ENCODE results near the gene SLC12A5. TPM values are rescaled to one million over a fixed set of nuclear protein-coding genes. Genes with fewer than 3 reads are reported as not detected.

The SLC12A5 gene
- total RNA-seq, 4 donors from 2014 or later = not detected

DNA sequence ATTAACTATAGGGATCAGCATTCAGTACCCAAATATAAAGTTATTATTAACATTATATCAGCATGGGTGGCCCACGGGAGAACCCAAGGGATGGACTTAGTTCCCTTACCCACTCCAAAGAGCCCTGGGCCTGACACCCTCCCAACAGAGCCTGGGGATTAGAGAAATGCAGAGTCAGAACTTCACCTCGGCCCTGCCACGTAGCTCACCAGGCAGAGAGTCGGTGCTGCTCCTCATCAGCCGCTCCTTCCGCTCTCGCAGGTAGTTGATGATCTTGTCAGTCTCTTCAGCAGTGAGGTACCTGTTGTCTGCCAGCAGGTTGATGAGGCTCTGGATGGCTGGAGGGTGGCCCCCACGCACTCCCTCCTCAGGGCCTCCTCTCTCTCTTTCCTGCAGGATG lies 34.1 kb downstream of the SLC12A5 start:
- DNase-seq (ENCODE audit: low spot score in 2 of 2) = no peak
- no peak overlapping the region for H3K4me3 ChIP-seq (ENCODE audit: low read depth, poor library complexity, severe bottlenecking)
- no peak for TF ChIP-seq POLR2A (IDR thresholded peaks at IDR 0.05)
- TF ChIP-seq, protein P1, sequence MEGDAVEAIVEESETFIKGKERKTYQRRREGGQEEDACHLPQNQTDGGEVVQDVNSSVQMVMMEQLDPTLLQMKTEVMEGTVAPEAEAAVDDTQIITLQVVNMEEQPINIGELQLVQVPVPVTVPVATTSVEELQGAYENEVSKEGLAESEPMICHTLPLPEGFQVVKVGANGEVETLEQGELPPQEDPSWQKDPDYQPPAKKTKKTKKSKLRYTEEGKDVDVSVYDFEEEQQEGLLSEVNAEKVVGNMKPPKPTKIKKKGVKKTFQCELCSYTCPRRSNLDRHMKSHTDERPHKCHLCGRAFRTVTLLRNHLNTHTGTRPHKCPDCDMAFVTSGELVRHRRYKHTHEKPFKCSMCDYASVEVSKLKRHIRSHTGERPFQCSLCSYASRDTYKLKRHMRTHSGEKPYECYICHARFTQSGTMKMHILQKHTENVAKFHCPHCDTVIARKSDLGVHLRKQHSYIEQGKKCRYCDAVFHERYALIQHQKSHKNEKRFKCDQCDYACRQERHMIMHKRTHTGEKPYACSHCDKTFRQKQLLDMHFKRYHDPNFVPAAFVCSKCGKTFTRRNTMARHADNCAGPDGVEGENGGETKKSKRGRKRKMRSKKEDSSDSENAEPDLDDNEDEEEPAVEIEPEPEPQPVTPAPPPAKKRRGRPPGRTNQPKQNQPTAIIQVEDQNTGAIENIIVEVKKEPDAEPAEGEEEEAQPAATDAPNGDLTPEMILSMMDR (IDR thresholded peaks at IDR 0.05) = no peak
- intact Hi-C loops (cut with DNase I; ENCODE audit: low total_unique reads) = no loop called here
- WGBS, 2 donors = 88 to 91% methylated on average over 8 of the region's 8 CpGs

DNA sequence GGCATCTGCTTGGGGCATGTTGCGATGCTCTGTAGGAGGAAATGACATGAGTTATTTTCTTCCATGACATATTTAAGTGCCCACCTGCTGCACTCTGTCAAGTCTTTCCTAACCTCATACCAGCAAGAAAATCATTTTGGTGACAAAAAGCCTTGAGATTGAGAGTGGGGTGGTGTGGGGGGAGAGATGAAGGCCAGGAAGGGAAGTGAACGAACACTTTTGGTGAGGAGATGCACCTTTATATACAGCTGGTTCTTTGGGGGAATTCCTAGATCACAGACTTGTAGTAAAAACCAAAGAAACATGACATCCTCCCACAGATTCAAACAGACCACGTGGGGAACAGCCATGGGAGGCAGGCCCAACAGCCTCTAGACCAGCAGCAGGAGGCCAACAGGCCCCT lies 34.6 kb downstream of the SLC12A5 start:
- intact Hi-C loops (cut with DNase I; ENCODE audit: low total_unique reads) = no loop called here
- WGBS, 2 donors = 75 to 87% methylated on average over 3 of the region's 3 CpGs
- DNase-seq (ENCODE audit: low spot score in 2 of 2) = no peak
- no peak overlapping the region for H3K4me3 ChIP-seq (ENCODE audit: low read depth, poor library complexity, severe bottlenecking)
- TF ChIP-seq, protein P1 (IDR thresholded peaks at IDR 0.05) = no peak
- TF ChIP-seq POLR2A (IDR thresholded peaks at IDR 0.05) = no peak

DNA sequence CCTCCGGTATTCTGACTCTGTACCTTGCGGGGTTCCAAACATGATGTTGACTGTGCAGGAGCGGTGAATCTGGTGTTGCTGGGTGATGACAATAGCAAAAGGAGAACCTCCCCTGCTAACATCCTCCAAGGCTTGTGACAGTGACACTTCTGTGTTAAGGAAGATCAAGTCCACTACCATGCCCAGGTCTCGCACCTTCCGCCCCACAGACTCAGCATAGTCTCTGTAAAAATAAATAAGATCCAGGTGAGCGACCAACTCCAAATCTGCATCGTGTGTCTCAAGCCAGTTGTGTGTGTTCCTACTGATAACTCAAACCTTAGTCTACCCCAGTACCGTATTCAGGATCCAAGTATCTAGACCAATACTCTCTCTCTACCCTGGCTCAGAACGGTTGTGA lies 36.0 kb downstream of the SLC12A5 start:
- intact Hi-C loops (cut with DNase I; ENCODE audit: low total_unique reads) = no loop called here
- TF ChIP-seq POLR2A (IDR thresholded peaks at IDR 0.05) = no peak
- TF ChIP-seq, protein P1 (IDR thresholded peaks at IDR 0.05) = no peak
- no peak for DNase-seq (ENCODE audit: low spot score in 2 of 2)
- no peak overlapping the region for H3K4me3 ChIP-seq (ENCODE audit: low read depth, poor library complexity, severe bottlenecking)
- WGBS, 2 donors = 84 to 93% methylated on average over 9 of the region's 9 CpGs

DNA sequence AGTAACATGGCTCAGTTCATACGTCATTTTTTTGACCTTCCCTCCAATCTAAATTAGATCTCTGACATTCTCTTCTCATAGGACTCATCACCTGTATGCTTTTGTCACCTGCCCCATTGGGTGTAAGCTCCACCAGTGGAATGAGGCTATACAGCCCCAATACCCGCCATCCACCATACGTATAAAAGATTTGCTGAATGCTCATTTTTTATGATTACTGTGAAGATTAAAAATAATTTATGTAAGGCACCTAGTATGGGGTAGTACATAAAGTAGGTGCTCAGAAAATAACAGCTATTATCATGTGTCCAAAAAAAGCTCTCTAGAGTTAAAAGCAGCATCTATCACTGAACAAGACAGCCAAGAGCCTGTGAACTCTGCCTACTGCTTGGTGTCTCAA lies 36.7 kb downstream of the SLC12A5 start:
- WGBS, 2 donors = 94 to 98% methylated on average over 3 of the region's 3 CpGs
- TF ChIP-seq POLR2A (IDR thresholded peaks at IDR 0.05) = no peak
- TF ChIP-seq, protein P1 (IDR thresholded peaks at IDR 0.05) = no peak
- no peak for DNase-seq (ENCODE audit: low spot score in 2 of 2)
- intact Hi-C loops (cut with DNase I; ENCODE audit: low total_unique reads) = no loop called here
- H3K4me3 ChIP-seq (ENCODE audit: low read depth, poor library complexity, severe bottlenecking) = no peak overlapping the region

DNA sequence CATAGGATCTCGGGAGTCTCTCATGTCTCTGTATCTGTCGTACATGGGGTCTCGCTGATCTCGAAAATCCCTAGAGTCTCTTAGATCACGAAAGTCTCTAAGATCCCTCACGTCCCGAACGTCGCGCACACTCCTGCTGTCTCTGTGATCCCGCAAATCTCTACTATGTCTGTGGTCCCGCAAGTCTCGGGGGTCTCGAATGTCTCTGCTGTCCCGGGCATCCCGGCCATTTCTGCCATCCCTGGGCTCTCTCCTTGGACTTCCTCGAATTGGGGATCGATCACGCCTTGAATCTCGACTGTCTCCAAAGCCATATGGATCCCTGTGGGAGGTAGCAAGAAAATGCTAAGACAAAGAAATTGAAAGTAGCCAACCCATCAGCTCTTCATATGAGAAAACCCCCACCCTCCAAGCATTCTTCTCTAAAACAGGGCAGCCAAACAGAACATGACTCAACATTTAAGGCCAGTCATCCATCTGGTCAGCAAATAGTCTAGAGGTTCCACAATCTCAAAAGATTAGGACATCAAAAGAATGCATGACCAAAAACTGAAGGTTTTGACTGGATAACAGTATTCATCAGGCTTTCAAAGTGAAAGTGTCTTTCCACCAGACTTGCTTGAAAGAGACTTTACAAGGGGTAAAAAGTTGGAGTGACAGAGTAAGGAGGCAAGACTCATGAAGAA lies 41.3 kb downstream of the SLC12A5 start:
- no peak for DNase-seq (ENCODE audit: low spot score in 2 of 2)
- no peak overlapping the region for H3K4me3 ChIP-seq (ENCODE audit: low read depth, poor library complexity, severe bottlenecking)
- intact Hi-C loops (cut with DNase I; ENCODE audit: low total_unique reads) = no loop called here
- WGBS, 2 donors = 95 to 96% methylated on average over 20 of the region's 20 CpGs
- no peak for TF ChIP-seq POLR2A (IDR thresholded peaks at IDR 0.05)
- TF ChIP-seq, protein P1 (IDR thresholded peaks at IDR 0.05) = no peak

DNA sequence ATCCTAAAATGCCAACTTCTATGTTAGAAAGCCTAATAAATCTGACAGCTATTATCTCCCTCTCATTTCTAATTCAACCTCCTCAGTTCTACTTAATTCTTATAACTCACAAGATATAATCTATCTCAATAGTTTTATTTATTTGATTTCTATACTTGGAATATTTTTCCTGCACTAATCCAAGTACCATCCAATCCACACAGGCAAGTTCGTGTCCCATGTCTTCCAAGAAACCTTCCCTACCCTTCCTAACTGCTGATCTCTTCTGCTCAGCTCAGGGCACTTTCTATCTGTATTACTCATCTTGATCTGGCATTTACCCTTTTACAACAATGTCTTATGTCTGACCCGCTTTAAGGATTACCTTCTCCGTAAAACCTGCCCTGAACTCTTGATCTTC lies 42.6 kb downstream of the SLC12A5 start:
- DNase-seq (ENCODE audit: low spot score in 2 of 2) = no peak
- TF ChIP-seq POLR2A (IDR thresholded peaks at IDR 0.05) = no peak
- TF ChIP-seq, protein P1 (IDR thresholded peaks at IDR 0.05) = no peak
- intact Hi-C loops (cut with DNase I; ENCODE audit: low total_unique reads) = no loop called here
- 59 to 73% methylated on average over 3 of the region's 3 CpGs for WGBS, 2 donors
- H3K4me3 ChIP-seq (ENCODE audit: low read depth, poor library complexity, severe bottlenecking) = no peak overlapping the region
